HG03064 (cell line): ENCODE data around the gene C10orf53.
"Not testable (repeated sequence)": the region's sequence is repeated elsewhere in the genome, so short reads cannot be mapped to it uniquely, and the experiment has no call there.

Experiments used
- ATAC-seq: cut with Tn5 transposase; IDR thresholded peaks from one replicate; pipeline ENCODE4 v1.9.1; 2021; ENCODE audit warnings: low read depth; ENCODE audit not compliant: unreplicated experiment

Gene C10orf53

DNA sequence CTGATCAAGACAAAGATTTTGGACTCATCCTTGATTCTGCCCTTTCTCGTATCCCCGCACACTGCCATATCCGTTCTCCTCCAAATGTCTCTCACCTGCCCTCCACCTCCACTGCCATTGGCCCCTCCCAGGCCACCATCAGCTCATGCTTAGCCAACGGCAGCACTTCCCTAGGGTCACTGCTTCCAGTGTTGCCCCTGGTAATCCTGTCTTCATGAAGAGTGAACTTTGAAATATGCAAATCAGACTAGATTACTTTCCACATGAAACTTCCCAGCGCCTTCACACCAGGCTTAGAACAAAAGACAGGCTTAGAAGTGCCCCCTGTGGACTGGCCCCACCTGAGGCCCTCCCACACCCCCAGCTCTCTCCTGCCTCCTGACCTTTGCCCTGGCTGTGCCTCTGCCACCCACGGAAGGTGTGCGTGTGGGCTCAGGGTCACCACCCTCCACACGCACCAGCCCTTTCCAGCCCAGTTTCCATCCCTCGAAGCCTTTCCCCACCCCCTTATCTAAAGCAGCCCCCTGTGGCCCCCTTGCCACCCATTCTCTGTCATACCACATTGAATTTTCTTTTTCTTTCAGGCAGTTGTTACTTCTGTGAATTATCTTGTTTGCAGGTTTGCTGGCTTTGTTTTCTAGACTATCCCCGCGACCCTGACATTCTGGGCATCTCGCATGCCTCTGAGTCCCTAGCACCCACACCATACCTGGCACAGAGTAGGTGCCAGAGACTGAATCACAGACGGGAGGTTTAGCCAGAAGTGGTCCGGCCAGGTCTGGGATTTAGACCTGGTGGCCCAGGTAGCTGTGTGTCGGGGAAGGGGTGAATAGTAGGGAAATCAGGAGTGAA is 26.8 kb upstream of the C10orf53 start:
- ATAC-seq = no peak

DNA sequence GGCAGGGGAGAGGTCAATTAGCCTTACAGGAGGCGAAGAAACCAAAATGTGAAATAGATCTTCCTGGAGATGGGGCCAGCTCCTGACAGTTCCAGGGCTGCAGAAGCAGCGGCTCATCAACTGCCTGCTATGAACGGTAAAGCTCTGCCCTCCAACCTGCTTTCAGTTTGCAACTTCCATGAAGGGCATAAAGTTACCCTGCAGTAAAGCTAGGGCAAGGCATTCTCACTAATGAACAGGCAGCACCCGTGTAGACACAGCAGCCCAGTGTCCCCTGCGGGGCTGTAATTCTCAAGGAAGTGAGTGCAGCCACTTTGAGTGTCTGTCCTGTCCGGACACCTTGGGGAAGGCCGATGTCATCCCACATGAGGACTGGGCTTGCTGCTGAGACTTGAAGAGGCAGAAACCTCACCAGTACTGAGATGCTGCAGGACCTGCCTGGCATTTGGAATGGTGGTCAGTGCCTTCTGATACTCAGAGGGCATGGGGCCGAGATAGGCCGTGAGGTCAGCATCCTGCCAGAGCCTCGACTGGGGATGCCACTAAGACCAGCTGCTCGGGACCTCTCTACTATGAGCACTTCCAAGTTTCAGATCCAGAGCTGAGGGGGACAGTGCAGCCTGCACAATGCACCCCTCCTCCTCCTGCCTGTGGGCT is 26.1 kb upstream of the C10orf53 start:
- ATAC-seq = no peak

DNA sequence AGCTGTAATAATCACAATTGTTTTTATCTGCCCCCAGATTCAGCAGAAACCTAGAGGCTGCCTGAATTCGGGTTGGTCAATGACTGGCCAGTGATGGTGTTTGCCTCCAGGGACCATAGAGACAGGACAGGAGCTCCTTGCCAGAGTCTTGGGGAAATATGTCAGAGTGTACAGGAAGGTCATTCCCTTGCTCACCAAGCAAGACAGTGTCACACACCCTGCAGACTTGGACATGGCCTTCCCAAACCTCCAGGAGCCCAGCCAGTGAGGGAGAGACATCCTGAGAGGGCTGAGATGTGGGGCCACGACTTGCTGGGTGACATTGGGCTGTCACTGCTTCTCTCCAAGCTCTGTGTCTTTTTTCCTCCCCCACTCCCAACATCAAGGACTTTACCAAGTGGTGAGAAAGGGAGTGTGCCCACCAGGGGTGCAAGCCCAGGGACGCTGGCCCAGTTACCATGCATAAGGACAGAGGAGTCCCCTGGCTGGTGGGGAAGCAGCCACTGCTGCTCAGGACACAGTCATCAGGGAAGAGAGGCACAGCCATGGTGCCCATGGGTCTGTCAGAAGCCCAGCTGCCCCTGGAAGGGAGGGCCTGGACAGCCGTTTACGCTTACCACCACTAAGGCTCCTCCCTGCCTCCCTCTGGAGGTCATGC is 25.3 kb upstream of the C10orf53 start:
- ATAC-seq = no peak

DNA sequence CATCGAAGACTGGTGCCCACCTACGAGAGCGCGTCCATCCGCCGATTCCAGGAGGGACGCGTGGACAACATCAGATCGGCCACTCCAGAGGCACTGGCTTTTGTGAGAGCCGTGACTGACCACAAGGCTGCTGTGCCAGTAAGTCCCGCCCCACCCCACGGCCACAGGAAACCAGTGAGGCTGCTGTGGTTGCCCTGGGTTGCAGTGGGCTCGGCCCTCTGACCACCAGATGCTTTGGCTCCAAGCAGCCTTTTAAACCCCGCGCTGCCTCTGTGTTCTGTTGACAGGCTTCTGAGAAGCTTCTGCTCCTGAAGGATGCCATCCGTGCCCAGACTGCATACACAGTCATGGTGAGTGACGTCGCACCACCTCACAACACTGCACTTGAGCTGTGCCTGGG is 24.4 kb upstream of the C10orf53 start:
- no peak for ATAC-seq

DNA sequence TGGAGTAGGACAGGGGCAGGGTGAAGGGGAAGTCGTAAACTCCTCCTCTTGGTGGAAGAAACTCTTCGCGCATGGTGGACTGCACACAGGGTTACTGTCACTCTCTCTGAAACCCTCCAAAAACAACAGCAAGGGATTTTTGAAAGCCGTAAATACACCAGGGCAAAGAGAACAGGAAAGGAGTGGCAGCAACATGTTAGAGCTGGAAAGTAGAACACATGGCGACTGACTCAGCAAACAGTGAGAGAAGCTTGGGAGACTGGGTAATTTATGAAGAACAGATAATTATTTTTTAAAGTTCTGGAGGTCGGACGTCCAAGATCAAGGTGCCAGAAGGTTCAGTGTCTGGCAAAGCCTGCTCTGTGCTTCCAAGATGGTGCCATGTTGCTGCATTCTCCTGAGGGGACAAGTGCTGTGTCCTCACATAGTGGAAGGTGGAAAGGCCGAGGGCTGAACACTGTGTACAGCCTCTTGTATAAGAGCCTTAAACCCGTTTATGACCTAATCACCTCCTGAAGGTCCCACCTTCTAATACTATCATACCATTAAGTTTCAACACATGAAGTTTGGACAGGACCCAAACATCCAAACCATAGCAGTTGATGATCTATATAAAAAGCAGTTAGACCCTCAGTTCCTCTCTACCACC is 22.5 kb upstream of the C10orf53 start:
- ATAC-seq = no peak

DNA sequence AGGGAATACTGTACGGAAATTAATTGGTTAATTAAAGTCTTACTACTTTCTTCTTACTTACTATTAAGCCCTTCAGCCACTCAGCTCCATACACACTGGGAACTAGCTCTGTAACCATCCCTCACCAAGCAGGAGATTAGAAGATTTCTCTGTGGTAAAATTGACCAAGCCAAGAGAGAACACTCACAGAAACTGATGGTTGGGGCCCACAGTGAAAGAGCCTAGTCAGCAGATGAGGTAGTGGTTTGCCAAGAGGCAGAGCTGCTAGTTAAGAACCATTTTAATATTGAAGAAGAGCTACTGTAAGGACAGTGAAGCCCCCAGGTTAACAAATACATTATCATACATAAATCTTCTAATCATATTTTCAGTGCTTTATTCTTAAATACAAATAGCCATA is 21.8 kb upstream of the C10orf53 start:
- ATAC-seq = no peak

DNA sequence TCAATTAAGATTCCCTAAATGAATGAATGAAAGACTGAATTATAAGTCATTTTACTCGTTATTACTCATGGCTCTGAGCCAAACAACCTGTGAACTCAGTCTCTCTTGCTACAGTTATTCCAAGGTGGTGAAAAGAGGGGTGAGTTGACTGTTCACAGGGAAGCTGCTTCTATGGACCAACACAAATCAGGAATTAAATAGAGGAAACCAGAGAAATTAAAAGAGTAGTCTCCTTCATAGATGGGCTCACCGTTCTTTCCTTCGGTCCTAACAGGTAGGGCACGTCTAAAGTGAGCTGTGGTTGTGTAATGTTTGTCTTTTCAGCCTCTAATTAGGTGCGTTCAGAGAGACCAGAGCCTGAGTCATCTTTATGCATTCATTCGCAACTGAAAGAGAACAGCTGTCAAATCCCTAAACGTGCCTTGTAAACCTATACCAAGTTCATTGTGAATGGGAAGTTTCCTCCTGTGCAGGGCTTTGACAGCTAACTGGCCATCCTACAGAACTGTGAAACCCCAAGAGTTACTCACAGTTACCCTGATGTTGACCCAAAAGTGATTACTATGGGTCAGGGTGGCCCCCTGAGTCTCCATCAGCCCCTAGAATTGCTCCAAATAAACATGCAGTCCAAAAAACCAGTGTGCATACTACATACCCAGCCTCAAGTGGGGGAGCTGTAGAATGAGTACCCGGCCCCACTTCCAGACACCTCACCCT is 18.2 kb upstream of the C10orf53 start:
- no peak for ATAC-seq

DNA sequence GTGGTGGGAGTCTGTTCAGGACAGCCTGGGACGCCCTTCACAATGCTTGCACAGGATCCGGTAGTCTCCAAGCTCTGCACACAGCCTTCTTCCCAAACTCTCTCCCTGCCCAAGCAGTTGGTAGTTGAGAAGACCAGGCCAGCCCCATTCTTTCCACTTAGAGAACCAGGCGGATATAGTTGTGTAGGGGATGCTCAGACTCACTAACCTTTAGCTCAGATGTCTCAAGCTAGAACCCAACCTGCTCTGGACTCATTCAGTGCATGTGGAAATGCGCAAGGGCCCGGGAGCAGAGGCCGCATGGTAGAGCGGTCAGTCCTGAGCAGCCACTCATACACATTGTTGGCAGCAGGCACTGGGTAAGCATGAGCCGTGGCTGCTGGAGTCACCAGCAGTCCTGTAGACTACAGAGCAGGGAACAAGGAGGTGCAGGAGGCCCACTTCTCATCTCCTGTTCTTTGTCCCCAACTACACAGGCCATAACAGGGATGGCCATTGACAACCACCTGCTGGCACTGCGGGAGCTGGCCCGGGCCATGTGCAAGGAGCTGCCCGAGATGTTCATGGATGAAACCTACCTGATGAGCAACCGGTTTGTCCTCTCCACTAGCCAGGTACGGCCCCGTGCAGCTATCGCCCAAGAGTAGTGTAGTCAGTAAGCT is 17.2 kb upstream of the C10orf53 start:
- ATAC-seq = no peak

DNA sequence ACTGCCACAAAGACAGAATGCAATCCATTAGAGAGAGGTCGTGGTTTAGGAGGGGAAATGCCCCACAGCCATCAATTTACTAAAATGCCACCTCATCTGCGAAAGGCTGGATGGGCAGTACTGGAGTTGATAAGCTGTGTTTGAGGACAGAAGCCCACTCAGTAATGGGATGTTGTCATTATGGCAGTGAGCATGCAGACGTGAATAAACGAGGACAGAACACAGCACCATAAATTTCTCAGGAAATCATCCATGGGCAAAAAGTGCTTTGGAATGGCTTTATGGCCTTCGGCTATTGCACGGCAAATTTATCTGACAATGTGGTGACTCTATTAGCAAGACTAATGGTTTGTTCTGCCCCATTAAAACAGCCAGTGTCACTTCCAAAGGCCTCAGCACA is 15.9 kb upstream of the C10orf53 start:
- no peak for ATAC-seq

DNA sequence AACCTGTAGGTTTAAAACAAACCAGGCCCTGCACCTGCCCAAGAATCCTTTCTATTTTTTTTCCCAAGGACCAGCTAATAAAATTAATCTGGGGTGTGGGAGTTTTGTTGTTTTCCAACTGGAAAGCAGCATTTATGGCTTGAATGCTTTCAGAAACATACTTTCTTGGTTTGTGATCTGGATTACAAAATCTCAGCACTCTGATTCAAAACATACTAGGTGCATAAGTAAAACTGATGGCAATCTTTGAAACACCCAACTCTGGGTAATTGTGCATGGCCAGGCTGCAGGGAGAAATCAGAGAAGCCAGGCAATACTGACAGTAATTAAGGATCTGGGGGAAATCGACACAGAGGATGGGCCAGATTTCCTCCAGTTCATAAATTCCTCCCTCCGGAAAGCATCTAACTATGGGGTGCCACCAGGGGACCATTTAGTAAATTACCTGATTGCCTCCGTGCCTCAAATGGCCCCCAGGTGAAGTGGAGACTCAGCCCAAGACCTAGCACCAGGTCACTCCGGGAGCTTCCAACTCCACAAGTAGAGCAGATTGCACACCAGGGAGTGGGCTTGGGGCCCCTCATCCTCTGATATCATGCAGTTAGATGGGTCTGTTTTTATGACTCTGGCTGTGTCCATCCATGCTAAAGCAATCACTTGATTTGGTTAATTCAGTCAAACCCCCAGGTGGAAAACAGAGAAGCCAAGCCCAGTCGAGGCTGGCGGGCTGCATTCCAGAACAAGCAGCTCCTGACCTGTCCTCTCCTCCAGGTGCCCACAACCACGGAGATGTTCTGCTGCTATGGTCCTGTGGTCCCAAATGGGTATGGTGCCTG is 15.2 kb upstream of the C10orf53 start:
- no peak for ATAC-seq

DNA sequence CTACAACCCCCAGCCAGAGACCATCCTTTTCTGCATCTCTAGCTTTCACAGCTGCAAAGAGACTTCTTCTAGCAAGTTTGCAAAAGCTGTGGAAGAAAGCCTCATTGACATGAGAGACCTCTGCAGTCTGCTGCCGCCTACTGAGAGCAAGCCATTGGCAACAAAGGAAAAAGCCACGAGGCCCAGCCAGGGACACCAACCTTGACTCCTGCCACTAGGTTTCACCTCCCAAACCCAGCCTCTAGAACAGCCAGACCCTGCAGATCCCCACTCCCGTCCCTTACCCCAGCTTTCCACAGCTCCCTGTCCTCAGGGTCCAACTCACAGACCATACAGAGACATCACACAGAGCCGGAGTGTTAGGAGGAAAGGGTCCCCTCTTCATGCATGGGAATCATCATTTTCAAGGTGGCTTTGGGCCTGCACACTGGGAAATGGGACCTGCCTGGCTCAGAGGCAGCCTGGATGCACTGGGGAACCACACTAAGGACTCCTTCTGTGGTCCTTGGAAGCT is 14.6 kb upstream of the C10orf53 start:
- no peak for ATAC-seq

DNA sequence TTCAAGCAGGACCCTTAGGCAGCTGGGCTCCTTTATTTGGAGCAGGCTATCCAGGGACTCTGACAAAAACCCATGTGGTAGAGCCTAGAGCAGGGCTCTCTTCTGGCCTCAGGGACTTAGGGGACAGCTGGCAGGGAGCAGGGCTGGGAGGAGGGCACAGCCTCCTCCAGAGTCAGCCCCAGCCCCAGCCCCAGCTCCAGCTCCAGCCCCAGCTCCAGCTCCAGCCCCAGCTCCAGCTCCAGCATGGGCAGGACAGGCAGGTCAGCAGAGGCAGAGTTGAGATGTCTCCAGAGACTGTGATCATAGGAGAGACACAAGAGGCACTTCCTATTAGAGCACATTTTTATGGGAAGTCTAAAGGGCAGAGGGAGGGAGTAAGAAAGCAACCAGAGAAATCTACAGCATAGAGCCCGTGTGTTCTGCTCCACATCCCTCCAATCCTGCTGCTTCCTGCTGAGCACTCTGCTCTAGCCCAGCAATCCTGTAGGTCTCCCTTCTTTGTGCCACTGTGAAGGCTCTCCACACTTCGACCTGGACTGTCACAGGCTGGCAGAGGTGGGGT is 13.3 kb upstream of the C10orf53 start:
- ATAC-seq = no peak

DNA sequence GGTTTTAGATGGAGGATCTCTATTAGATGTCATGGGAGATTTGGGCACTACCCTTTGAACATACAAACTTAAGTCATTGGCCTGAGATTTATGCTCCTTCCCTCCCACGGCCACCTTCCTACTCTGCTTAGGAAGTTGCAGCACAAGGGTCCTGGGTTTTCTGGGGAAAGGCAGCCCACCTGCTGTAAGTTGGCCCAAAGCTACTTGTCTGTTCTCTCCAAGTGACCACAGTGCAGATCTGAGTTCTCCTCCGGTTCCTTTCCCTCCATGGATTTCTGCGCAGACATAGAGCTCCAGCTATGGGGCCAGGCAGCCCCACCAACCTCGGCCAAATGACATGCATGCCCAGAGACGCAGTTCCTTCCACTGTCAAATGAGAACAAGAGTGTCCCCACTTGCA is 12.8 kb upstream of the C10orf53 start:
- ATAC-seq = no peak

DNA sequence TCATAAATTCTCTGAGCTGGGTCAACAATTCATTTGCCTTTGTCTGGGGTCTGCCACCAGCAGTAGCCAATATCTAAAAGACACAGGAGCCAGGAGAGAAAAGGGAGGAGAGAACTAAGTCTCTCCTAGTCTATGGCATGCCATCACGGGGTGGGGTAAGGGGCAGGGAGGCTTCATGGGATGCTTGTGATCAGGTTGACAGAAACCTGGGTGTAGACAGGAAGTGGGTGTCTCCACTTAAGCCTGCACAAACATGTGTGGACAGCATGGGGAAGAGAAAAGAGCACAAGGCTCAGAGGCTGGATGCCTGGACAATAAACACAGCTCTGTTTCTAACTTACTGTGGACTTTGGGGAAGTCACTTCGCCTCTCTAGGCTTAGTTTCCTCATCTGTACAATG is 11.5 kb upstream of the C10orf53 start:
- ATAC-seq = no peak

DNA sequence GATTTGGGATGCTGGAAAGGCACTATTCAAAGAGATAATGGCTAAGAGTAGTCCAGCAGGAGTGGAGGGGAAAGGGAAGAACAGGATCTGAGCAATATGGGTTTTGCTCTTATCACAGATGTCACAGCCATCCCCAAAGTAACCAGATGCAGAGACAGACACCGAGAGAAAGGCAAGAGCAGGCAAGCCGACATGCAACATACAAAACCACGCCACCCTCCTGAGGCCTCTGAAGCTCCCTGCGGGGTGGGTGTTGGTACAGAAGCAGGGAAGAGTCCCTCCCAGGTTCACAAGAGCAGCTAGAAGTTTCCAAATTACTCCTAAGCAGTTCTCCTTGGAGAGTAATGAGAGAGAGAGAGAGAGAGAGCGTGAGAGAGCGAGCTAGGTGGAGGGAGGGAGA is 10.8 kb upstream of the C10orf53 start:
- no peak for ATAC-seq

DNA sequence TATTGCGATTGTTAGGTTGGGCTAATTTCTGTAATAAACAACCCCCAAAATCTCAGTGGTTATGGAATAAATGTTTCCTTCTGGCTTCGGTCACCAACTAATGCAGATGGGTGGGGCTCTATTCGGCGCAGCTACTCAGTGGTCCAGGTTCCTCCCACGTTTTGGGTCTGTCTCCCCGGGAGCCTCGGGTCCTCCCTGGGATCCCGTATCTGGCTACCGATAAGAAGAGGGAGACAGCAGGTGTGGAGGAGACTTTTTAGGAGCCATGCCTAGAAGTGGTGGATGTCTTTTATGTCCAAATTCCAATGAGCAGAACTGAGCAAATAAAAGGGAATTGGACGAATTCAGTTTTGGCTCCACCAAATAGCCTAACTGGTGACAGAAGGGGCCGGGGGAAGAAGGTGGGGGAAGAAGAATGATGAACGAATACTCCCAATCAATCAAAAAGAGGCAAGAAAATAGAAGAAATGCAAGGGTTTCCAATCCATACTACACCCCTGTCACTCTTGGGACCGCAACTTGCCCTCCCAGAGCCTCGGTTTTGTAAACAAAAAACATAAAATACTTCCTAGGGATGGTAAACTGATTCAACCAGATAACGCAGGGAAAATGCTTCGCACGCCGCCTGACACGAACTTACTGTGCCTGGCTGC is 498 bp upstream of the C10orf53 start:
- ATAC-seq = no peak

DNA sequence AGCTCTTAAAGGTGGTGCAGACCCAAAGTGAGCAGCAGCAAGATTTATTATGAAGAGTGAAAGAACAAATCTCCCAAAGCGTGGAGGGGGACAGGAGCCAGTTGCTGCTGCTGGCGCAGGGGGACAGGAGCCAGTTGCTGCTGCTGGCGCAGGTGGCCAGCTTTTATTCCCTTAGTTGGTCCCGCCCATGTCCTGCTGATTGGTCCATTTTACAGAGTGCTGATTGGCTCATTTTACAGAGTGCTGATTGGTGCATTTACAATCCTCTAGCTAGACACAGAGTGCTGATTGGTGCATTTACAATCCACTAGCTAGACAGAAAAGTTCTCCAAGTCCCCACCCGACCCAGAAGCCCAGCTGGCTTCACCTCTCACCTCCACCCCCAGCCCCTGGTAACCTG is 3.0 kb downstream of the C10orf53 start:
- not testable (repeated sequence) for ATAC-seq

DNA sequence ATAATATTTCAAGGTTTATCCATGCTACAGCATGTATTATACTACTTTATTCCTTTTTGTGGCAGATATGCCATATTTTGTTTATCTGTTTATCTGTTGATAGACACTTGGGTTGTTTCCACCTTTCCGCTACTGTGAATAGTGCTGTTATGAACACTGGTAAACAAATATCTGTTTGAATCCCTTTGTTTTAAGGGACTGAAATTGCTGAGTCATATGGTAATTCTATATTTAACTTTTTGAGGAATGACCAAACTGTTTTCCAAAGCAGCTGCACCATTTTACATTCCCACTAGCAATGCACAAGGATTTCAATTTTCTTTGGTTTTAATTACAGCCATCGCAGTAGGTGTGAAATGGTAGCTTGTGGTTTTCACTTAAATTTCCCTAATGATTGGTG is 3.4 kb downstream of the C10orf53 start:
- ATAC-seq = no peak
